ENCODE results near the gene CCDC27. TPM values are rescaled to one million over a fixed set of nuclear protein-coding genes. Genes with fewer than 3 reads are reported as not detected.
A peak's percentile ranks its signal among the peaks of the same experiment; 100 is the strongest.

Gene CCDC27
- not detected in 2 replicates for total RNA-seq
- not detected for polyA plus RNA-seq (2012)

DNA sequence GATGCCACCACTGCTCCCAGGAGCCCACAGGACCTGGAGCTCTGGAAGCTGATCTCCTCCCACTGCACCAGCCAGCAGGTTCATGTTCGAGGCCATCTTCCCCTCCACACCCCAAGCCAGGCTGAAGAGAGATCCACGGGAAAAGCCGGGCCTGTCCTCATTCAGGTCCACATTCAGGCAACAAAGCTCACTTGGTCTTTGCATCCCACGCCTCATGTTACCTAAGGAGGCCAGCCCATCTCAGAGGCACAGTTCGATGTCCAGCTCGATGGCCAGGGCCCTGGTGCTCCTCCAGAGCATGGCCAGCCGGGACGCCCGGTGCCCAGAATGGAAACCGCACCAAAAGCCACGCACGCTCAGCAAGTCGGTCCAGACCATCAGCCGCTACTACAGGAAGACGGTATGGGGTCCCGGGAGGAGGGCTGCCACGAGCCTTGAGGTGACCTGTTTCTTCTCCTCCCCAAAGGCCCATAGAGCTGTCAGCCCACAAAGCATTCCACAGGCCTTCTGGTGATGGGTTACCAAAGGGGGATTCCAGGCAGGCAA, at the start of gene CCDC27:
Gene CCDC27 (plus strand): TSS at position 51 of the 546 bp plus-strand sequence. CDS start 32 bp downstream, at position 83.
- DNase-seq (ENCODE audit: low read depth): no peak

DNA sequence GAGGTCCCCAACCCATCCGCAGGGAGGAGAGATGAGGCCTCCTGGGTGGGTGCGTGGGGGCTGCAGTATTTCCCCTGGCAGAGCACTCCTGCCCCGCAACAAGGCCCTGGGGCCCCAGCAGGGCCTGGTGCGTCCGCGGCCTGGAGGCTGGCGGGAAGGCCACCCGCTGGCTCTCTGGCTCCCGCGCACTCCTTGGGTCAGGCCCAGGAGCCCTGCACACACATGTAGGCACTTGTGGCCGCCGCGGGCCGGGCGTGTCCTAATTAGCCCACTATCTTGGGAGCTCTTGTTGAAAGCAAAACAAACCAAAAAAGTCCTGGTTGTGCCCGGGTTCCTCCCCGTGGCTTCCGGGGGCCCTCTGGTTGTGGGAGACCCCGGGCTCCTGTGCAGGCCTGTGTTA, 49.7 kb upstream of the CCDC27 start:
- DNase-seq (ENCODE audit: low read depth): no peak

GRCh38 chr1:3702990-3703728, 49.1 kb upstream of the CCDC27 start:
- no peak for DNase-seq (ENCODE audit: low read depth)

DNA sequence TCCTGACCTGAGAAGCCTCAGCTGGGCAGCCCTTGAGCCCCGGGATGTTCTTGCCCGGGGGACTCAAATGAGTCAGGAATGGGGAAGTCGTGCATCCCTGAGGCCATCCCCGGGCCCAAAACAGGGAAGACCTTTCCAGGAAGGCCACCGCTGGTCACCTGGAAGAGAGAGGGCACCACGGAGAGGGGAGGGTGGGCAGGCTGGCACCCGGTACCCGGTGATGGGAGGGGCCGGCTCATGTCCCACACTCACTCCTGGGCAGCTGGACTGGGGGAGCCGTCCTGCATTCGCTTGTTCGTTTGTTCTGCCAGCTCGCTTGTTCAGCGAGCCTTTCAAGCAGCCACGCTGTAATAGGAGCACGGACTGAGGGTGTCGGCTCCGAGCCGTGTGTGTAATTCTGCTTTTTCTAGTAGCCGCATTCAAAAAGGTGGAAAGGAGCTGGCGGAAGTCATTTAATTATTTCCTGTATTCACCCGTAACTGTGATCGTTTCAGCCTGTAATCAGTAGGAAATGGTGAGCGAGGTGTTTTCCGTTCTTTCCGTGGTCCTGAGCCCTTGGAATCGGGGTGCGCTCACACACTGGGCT, 48.4 kb upstream of the CCDC27 start:
- DNase-seq (ENCODE audit: low read depth): no peak

- DNase-seq (ENCODE audit: low read depth): no peak
Observed at GRCh38 chr1:3705341-3705950, 46.8 kb upstream of the CCDC27 start.

- no peak for DNase-seq (ENCODE audit: low read depth)
Observed at GRCh38 chr1:3706651-3707297, 45.5 kb upstream of the CCDC27 start.

DNA sequence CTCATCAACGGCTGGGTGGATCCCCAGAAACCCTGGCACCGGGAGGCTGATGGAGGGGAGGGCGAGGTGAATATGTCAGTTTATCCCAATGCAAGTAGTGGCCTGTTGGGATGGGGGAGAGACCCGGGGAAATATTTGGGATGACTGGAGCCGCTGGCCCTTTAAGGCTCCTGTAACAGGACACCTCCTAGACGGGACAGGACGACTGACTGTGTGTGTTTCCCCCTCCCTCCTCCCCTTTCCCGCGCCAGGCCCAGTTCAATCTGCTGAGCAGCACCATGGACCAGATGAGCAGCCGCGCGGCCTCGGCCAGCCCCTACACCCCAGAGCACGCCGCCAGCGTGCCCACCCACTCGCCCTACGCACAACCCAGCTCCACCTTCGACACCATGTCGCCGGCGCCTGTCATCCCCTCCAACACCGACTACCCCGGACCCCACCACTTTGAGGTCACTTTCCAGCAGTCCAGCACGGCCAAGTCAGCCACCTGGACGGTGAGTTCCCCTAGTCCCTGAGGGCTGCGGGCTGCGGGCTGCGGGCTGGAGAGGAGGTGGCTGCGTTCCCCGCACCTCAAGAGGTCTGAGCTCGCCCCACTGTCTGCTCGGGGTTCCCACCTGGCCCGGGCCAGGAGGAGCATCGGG, 44.8 kb upstream of the CCDC27 start:
- DNase-seq (ENCODE audit: low read depth): no peak

- DNase-seq (ENCODE audit: low read depth): no peak
Observed at GRCh38 chr1:3707939-3708328, 44.3 kb upstream of the CCDC27 start.

GRCh38 chr1:3708791-3709190, 43.5 kb upstream of the CCDC27 start:
- DNase-seq (ENCODE audit: low read depth): no peak

- no peak for DNase-seq (ENCODE audit: low read depth)
Observed at GRCh38 chr1:3710251-3710650, 42.0 kb upstream of the CCDC27 start.

DNA sequence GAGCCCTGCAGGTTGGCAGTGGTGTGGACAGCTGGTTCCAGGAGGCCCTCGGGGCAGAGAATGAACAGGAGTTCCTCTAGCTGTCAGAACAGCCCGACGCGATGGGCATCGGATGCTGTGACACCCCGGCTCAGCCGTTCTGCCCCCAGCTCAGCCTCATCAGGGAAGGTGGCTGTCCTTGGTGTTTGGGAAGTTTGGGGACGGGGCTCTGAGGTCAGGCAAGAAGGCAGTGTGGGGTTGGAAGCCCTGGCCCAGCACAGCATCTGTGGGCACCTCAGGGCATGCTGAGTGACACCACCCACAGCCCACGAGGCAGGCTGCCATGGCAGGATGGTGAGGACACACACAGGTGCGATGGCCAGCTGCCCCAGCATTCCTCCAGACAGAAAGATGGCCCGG, 40.9 kb upstream of the CCDC27 start:
- peak; percentile 83 for DNase-seq (ENCODE audit: low read depth)

DNA sequence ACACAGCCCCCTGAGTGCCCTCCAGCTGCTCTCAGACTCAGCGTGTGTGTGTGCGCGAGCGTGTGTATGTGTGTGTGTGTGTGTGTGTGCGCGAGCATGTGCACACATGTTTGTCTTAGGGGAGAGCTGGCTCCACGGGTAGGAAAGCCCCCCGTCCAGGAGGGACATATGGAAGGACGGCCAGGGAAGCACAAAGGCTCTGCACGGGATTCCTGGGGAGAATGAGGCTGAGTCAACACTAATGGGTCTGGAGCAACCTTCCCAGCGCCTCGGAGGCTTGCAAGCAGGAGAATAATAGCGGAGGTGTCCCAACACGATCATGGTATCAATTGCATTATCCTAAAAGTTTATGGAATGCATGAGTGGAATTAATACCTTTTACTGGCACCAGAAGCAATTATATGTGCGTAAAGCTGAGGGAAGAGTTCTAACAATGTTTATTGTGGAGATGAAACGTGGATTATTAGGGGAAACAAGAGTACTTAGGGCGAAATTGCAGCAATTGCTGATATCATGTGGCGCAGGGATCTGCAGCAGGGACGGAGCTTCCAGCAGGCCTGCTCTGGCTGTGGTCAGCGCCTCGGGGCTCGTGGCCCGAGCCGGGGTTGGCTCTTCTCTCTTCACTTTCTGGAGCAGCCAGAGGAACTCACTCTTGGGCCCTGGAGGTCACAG, 40.3 kb upstream of the CCDC27 start:
- DNase-seq (ENCODE audit: low read depth): no peak

- peak; percentile 64 for DNase-seq (ENCODE audit: low read depth)
Observed at GRCh38 chr1:3712573-3713535, 39.4 kb upstream of the CCDC27 start.

GRCh38 chr1:3713840-3714239, 38.4 kb upstream of the CCDC27 start:
- no peak for DNase-seq (ENCODE audit: low read depth)

DNA sequence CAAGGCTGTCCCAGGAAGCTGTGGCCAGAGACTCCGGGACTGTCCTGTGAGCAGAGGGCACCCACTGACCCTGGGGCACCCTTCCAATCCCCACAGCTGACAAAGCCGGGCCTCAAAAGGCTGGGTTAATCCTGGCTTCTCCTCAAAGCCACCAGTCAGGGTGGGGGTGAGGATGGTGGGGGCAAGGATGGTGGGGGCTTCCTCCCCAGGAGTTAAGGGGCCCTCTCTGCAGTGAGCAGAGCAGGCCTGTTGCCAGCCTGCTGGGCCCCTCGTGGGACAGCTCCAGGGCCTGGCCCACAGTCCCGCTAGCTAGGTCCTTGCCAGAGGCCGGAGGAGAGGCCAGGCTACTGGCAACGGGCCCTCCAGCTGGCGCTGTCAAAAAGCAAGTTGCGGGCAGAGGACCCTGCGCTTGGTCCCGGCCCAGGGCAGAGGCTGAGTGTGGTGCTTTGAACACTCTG, 37.9 kb upstream of the CCDC27 start:
- peak; percentile 91 for DNase-seq (ENCODE audit: low read depth)

- DNase-seq (ENCODE audit: low read depth): peak; percentile 70
Observed at GRCh38 chr1:3714814-3715213, 37.4 kb upstream of the CCDC27 start.

- DNase-seq (ENCODE audit: low read depth): no peak
Observed at GRCh38 chr1:3716351-3716750, 35.9 kb upstream of the CCDC27 start.

DNA sequence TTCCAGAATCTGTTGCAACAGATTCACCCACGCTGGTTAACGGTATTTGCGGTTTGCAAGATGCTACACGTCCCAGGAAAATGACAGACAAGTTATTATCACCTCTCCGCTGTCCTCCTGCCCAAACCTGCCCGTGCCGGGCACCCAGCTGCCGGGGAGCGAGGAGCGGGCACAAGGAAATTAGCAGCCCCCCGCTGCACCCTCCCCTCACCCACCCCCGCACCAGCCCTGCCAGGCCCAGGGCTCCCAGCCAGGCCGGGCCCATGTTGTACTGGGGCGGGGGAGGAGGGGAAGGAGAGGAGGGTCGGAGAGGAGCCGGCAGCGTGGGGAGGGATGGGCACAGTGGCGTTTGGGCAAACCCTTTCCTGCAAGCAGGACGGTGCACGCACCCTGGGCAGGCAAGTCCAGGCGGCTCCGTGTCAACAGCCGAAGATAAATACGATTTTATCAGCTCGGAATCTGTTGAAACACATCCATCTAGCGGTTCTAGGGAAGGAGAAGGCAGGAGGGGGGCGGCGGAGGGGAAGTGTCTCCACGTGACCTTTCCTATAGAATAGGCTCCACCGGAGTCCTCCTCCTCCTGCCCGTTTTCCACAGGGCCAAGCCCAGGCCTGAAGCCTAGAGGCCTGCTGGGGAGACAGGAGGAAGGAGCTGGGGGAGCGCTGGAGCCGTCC, 35.1 kb upstream of the CCDC27 start:
- DNase-seq (ENCODE audit: low read depth): no peak
